AG09319 (cell line): Measurements from ENCODE around the gene TUBGCP2.

Source experiments
- DNase-seq: peaks from one replicate; pipeline ENCODE4 v3.0.0-alpha.2; 2010; ENCODE audit warnings: low read depth; ENCODE audit errors: extremely low read depth
- CTCF ChIP-seq: IDR thresholded peaks from 2 replicates; pipeline ENCODE4 v1.5.1; 2011; ENCODE audit warnings: low read depth, mild to moderate bottlenecking, inconsistent platforms, low read length, moderate library complexity

The TUBGCP2 gene

GRCh38 chr10:133274751-133275683, 33.7 kb downstream of the TUBGCP2 start:
- TF ChIP-seq CTCF, result no peak
- no peak for DNase-seq

DNA sequence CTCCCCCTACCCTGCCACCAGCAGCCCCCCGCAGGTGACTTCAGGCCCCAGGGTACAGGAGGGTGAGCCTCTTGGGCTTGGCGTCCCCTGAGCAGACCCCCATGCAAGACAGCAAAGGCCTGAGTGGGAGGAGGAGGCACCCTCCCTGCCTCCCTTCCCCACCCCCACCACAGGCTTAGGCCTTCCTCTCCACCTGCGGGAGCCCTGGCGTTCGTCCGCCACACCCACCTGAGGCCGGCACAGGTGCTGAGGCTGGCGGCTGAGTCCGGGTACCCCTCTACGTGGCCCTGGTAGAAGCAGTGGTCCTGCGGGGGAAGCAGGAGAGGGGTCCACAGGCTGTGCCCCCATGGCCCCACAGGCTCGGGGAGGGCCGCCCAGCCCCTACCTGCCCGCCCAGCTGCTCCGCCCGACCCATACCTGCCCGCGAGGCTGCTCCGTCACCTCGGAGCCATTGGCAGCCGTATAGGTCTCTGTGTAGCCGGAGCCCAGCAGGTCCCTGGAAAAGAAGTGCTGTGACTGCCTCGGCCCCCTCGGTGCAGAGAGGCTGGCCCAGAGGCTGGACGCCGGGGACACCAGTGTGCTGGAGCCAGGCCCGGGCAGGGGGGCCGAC, 35.0 kb downstream of the TUBGCP2 start:
- no peak for DNase-seq
- no peak for TF ChIP-seq CTCF

DNA sequence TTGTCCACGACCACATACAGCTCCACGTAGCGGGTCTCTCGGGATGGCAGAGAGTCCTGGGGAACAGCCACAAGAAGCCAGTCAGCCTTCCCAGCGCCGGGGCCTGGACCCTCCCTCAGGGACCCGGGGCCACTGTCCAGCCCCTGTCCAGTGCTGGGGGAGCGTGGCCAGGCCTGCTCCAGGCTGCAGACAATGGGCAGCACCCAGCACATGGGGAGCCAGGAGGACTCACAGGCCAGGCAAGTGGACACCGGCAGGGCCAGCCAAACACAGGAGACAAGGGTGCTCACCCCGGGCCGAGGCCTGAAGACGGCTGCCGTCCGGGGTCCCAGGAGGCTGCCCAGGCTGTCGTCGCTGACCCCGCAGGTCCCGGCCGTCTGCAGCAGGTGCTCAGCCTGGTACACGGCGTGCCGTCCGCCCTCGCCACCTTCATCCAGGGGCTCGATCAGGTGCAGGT, 35.7 kb downstream of the TUBGCP2 start:
- no peak for DNase-seq

GRCh38 chr10:133272301-133272963, 36.2 kb downstream of the TUBGCP2 start:
- no peak for TF ChIP-seq CTCF
- DNase-seq, result no peak

More for the DNA sequence above, 35.7 kb downstream of the TUBGCP2 start:
- no peak for TF ChIP-seq CTCF

DNA sequence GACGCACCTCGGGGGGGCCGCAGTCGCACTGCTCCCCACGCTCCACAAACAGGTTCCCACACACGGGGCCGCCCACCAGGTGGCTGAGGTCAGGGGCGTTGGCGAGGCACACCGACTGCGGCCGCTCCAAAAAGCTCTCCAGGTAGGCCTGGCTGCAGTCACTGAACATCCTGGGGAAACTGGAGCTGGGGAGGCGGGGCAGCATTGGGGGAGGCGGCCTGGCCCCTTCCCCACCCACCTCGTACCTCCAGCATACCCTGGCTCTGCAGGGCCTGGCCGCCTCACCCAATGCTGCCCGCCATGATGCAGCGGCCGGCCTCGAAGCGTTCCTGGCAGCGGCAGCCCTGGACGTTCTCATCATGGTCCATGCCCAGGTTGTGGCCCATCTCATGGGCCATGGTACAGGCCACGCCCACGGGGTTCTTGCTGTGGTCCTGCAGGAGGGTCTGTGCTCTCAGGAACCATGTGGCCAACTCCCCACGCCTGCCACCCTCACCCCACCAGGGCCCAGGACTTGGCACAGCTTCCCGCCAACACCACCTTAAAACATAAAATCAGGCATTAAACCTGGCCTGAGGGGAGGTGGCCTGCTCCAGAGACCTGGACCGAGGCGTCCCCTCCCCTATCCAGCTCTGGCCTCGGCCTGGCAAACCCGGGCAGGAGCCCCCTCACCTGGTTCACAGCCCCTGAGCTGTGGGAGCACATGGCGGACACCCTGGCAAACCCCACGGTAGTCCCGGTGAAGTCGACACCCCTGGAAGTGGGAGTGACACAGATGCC, 37.0 kb downstream of the TUBGCP2 start:
- TF ChIP-seq CTCF, result no peak
- DNase-seq, result no peak

- no peak for DNase-seq
- TF ChIP-seq CTCF, result no peak
These were observed 37.8 kb downstream of the TUBGCP2 start for GRCh38 chr10:133270773-133271297.
